Measurements from ENCODE around the gene RALGPS1. TPM values are rescaled to one million over a fixed set of nuclear protein-coding genes. Genes with fewer than 3 reads are reported as not detected.

Gene RALGPS1
- total and polyA plus RNA-seq, 2 of the 8 experiments (the other 6 are each of a cell fraction or from before 2014, with no cell fraction given), result 20.0 to 23.5 TPM

DNA sequence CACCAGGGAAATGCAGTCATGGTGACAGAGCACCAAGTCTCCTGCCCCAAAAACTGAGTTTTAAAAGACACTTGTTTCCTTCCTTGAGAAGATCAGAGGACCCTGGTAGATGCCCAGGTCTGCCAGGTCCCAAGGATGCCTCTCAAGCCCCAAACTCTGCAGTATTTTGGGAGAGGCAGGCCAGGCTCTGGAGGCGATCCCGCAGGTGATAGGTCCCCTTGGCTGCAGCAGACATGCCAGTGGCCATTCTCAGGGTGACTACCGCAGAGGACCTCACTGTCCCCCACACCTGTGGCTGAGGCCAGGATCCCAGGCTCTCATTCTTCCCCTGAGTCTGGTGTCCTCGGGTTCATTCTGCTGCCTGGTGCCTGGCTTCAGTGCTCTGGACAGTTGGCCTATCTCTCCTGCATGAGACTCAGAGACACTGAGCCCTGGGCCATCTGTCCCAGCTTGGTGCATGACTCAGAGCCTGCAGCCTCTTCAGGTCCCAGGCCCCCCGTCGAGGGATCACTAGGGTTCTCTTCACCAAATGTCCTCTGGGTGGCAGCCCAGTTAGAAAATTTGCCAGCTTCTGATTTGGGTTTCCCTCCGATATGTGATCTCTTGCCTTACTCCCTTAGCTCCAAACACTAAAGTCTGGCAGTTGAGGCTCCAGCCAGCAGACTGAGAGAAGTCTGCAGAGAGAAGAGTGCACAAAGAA is 290.3 kb downstream of the RALGPS1 start:
- ChIA-PET POLR2A (ENCODE audit: partially characterized antibody) (no interaction called here), CTCF (ENCODE audit: partially characterized antibody) (interaction anchor here (1.0 to 1.8 kb wide), 6 partner anchors 9 to 266 kb away, joined by 3 to 4 read pairs (median 4); no protein-coding TSS in a partner anchor)
- no peak overlapping the region for H3K56ac ChIP-seq (replicated peaks; ENCODE audit: insufficient read length, low read depth, low read length)
- H3K18ac ChIP-seq (ENCODE audit: extremely low read depth, low read length), result peak overlapping the region; percentile 48; the same call in 1 of the 2 replicates
- H2BK12ac ChIP-seq (ENCODE audit: low read depth, low read length), result no peak overlapping the region
- no peak overlapping the region for H3K4ac ChIP-seq (replicated peaks; ENCODE audit: insufficient read length, low read depth, low read length)
- H3K27me3 ChIP-seq (replicated peaks in 1 of 4; ENCODE audit: control insufficient read depth in 3 of 4, extremely low read depth in 1 of 4, insufficient read depth in 3 of 4, low read length in 3 of 4), result no peaks in the 10 kb centered on the region
- no peak overlapping the region for H3K9ac ChIP-seq (replicated peaks in 1 of 4; ENCODE audit: extremely low read depth in 1 of 4, low read depth in 3 of 4, low read length in 3 of 4)
- no peak overlapping the region for H3K14ac ChIP-seq (ENCODE audit: insufficient read length)
- WGBS, 2 experiments (ENCODE audit: extremely low coverage in 1 of 2, insufficient coverage in 1 of 2, insufficient read length in 1 of 2, insufficient replicate concordance in 2 of 2, low coverage in 1 of 2, low lambda C conversion rate in 2 of 2, missing lambda C conversion rate in 1 of 2), result 90% methylated on average over 7 of the region's 7 CpGs; no CpG with 5 or more reads in 1 of the 2 experiments
- H3K79me2 ChIP-seq (ENCODE audit: control insufficient read depth in 1 of 2, insufficient read depth in 2 of 2, low read length in 2 of 2), result no peaks in the 10 kb centered on the region
- TF ChIP-seq, protein P1, sequence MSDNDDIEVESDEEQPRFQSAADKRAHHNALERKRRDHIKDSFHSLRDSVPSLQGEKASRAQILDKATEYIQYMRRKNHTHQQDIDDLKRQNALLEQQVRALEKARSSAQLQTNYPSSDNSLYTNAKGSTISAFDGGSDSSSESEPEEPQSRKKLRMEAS (IDR thresholded peaks at IDR 0.05), result no peak
- no peak for TF ChIP-seq EGR1 (IDR thresholded peaks at IDR 0.05; ENCODE audit: borderline replicate concordance, low read depth, low read length)
- TF ChIP-seq, protein P2, sequence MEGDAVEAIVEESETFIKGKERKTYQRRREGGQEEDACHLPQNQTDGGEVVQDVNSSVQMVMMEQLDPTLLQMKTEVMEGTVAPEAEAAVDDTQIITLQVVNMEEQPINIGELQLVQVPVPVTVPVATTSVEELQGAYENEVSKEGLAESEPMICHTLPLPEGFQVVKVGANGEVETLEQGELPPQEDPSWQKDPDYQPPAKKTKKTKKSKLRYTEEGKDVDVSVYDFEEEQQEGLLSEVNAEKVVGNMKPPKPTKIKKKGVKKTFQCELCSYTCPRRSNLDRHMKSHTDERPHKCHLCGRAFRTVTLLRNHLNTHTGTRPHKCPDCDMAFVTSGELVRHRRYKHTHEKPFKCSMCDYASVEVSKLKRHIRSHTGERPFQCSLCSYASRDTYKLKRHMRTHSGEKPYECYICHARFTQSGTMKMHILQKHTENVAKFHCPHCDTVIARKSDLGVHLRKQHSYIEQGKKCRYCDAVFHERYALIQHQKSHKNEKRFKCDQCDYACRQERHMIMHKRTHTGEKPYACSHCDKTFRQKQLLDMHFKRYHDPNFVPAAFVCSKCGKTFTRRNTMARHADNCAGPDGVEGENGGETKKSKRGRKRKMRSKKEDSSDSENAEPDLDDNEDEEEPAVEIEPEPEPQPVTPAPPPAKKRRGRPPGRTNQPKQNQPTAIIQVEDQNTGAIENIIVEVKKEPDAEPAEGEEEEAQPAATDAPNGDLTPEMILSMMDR (IDR thresholded peaks at IDR 0.05; ENCODE audit: control extremely low read depth in 1 of 3, insufficient read depth in 1 of 3, low read depth in 1 of 3, low read length in 3 of 3), result peak in 2 of 3 experiments; percentile 14 to 16; a peak in 2 of 4 replicates
- TF ChIP-seq RAD21 (IDR thresholded peaks at IDR 0.05 in 1 of 2, conservative IDR thresholded peaks at IDR 0.05 in 1 of 2; ENCODE audit: low read depth in 2 of 2, low read length in 2 of 2), result peak; percentile 17 to 27; a peak in 2 of 4 replicates
- no peak for TF ChIP-seq TBP (IDR thresholded peaks at IDR 0.05; ENCODE audit: low read depth, low read length)
- TF ChIP-seq GTF2F1 (IDR thresholded peaks at IDR 0.05; ENCODE audit: borderline replicate concordance, low read depth, low read length), result no peak
- TF ChIP-seq CHD2 (IDR thresholded peaks at IDR 0.05; ENCODE audit: low read length), result no peak
- TF ChIP-seq KDM1A (IDR thresholded peaks at IDR 0.05; ENCODE audit: borderline replicate concordance, low read length), result no peak
- no peak for TF ChIP-seq SIRT6 (IDR thresholded peaks at IDR 0.05; ENCODE audit: low read length)
- FAIRE-seq (no peak), DNase-seq (ENCODE audit: low read depth in 1 of 2, low spot score in 2 of 2) (no peak)
- H4K20me1 ChIP-seq (replicated peaks in 1 of 2; ENCODE audit: control insufficient read depth in 1 of 2, insufficient read depth in 2 of 2, low read length in 2 of 2), result peaks cover 0 to under 1% of the 10 kb centered on the region in 2 experiments
- H4K8ac ChIP-seq (ENCODE audit: extremely low read depth, insufficient read depth, low read length), result no peak overlapping the region
- no peak overlapping the region for H2AK5ac ChIP-seq (ENCODE audit: low read depth, low read length)
- H2BK20ac ChIP-seq (ENCODE audit: low read length), result no peak overlapping the region
- H3K79me1 ChIP-seq (ENCODE audit: low read depth, low read length), result no peaks in the 10 kb centered on the region
- H3K4me2 ChIP-seq (ENCODE audit: insufficient read depth in 1 of 2, low read depth in 2 of 2, low read length in 2 of 2), result no peak overlapping the region
- H2BK15ac ChIP-seq (ENCODE audit: low read length), result no peak overlapping the region
- H2BK120ac ChIP-seq (replicated peaks; ENCODE audit: low read depth, low read length), result no peak overlapping the region
- H3K4me3 ChIP-seq (ENCODE audit: extremely low read depth in 1 of 4, insufficient read depth in 2 of 4, low read depth in 3 of 4, low read length in 4 of 4), result no peak overlapping the region
- peaks cover 0 to under 1% (median under 1%) of the 10 kb centered on the region in 4 experiments; a peak in 1 of 7 replicates for H3K4me1 ChIP-seq (replicated peaks in 1 of 4; ENCODE audit: control insufficient read depth in 3 of 4, insufficient read depth in 4 of 4, low read length in 3 of 4)
- no peak overlapping the region for H4K91ac ChIP-seq (replicated peaks; ENCODE audit: insufficient read length, low read length)
- H4K5ac ChIP-seq (ENCODE audit: insufficient read length, low read depth, low read length), result no peak overlapping the region
- H3K23ac ChIP-seq (ENCODE audit: insufficient read length), result no peak overlapping the region
- H3K36me3 ChIP-seq (ENCODE audit: control insufficient read depth in 2 of 4, insufficient read depth in 4 of 4, low read length in 3 of 4), result no peaks in the 10 kb centered on the region
- H2BK5ac ChIP-seq (ENCODE audit: low read depth, low read length), result no peak overlapping the region
- H3K27ac ChIP-seq (ENCODE audit: low read depth, low read length), result no peak overlapping the region
- H2AFZ ChIP-seq (ENCODE audit: low read length), result no peak overlapping the region
- H3K9me3 ChIP-seq (ENCODE audit: insufficient read depth in 2 of 2, low read depth in 1 of 2, low read length in 1 of 2), result no peaks in the 10 kb centered on the region
- no peaks in the 10 kb centered on the region for H3K23me2 ChIP-seq (ENCODE audit: low read depth, low read length)

Data from H1 (cell line).